PC-9 (cell line): ENCODE data around the gene CARNS1.

Experiments
- EZH2 ChIP-seq: fragments of 200-600 bp; sonication (generic); IDR thresholded peaks from 2 replicates; pipeline ENCODE4 v1.8.0; 2017; ENCODE audit warnings: antibody characterized with exemption, low read depth
- TF ChIP-seq, protein P1 (sequence below): fragments of 200-600 bp; sonication (generic); conservative IDR thresholded peaks from 2 replicates; pipeline ENCODE4 v1.6.1; 2017; ENCODE audit warnings: mixed run types, antibody characterized with exemption, mild to moderate bottlenecking, moderate library complexity

GRCh38 chr11:67378544-67378943 lies 36.9 kb upstream of the CARNS1 start:
- TF ChIP-seq, protein P1, sequence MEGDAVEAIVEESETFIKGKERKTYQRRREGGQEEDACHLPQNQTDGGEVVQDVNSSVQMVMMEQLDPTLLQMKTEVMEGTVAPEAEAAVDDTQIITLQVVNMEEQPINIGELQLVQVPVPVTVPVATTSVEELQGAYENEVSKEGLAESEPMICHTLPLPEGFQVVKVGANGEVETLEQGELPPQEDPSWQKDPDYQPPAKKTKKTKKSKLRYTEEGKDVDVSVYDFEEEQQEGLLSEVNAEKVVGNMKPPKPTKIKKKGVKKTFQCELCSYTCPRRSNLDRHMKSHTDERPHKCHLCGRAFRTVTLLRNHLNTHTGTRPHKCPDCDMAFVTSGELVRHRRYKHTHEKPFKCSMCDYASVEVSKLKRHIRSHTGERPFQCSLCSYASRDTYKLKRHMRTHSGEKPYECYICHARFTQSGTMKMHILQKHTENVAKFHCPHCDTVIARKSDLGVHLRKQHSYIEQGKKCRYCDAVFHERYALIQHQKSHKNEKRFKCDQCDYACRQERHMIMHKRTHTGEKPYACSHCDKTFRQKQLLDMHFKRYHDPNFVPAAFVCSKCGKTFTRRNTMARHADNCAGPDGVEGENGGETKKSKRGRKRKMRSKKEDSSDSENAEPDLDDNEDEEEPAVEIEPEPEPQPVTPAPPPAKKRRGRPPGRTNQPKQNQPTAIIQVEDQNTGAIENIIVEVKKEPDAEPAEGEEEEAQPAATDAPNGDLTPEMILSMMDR, result no peak
- no peak for TF ChIP-seq EZH2
